ENCODE results near the gene UFSP2.

The UFSP2 gene

DNA sequence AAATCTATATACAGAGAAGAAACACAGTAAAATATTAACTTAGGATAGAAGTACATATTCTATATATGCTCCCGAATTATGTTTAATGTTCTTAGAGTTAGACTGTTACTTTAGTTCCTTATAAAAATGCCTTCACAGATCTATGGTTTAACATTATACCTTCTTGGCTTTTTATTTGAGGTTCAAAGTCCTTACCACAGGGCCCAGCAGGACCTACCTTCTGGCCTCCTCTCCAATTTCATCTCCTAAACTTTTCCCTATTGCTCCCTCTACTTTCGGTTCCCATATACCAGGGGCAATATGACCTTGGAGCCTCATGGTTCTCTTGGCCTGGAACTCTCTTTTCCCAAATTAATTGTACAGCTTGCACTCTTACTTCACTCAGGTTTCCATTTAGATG is 17.3 kb downstream of the UFSP2 start:
- no peak for TF ChIP-seq ZFX (IDR thresholded peaks at IDR 0.05; ENCODE audit: borderline replicate concordance)
- TF ChIP-seq, protein P1, sequence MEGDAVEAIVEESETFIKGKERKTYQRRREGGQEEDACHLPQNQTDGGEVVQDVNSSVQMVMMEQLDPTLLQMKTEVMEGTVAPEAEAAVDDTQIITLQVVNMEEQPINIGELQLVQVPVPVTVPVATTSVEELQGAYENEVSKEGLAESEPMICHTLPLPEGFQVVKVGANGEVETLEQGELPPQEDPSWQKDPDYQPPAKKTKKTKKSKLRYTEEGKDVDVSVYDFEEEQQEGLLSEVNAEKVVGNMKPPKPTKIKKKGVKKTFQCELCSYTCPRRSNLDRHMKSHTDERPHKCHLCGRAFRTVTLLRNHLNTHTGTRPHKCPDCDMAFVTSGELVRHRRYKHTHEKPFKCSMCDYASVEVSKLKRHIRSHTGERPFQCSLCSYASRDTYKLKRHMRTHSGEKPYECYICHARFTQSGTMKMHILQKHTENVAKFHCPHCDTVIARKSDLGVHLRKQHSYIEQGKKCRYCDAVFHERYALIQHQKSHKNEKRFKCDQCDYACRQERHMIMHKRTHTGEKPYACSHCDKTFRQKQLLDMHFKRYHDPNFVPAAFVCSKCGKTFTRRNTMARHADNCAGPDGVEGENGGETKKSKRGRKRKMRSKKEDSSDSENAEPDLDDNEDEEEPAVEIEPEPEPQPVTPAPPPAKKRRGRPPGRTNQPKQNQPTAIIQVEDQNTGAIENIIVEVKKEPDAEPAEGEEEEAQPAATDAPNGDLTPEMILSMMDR (IDR thresholded peaks at IDR 0.05), result no peak
- no peak overlapping the region for H3K27ac ChIP-seq

GRCh38 chr4:185405296-185405999 is 20.3 kb downstream of the UFSP2 start:
- no peak for TF ChIP-seq ZFX (IDR thresholded peaks at IDR 0.05; ENCODE audit: borderline replicate concordance)
- TF ChIP-seq, protein P1 (IDR thresholded peaks at IDR 0.05), result no peak
- H3K27ac ChIP-seq, result no peak overlapping the region

DNA sequence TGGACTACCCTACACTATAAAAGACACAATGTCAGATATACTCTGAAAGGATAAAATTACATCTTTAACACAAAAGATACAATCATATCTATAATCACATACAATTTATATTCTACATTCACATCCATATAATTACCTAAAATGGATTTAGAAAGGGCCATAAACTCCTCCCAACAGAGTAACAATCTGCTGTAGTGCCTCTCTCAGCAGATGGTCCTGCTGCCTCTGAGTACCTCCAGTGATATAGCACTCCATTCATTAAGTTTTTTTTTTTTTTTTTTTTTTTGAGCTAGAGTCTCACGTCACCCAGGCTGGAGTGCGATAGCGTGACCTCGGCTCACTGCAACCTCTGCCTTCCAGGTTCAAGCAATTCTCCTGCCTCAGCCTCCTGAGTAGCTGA is 21.7 kb downstream of the UFSP2 start:
- no peak for TF ChIP-seq ZFX (IDR thresholded peaks at IDR 0.05; ENCODE audit: borderline replicate concordance)
- TF ChIP-seq, protein P1 (IDR thresholded peaks at IDR 0.05), result no peak

DNA sequence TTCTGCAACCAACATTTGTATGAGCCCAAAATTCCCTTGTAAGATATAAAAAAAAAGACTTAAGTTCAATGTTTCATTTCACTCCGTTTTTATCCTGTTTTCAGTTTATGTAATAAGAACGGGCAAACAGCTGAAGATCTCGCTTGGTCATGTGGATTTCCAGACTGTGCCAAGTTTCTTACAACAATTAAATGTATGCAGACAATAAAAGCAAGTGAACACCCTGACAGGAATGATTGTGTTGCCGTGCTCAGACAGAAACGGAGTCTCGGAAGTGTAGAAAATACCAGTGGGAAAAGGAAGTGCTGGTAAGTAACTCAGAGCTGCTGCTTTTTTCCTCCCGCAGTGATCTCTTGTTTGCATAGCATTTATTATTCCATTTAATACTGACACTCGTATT is 26.3 kb downstream of the UFSP2 start:
- no peak overlapping the region for H3K27ac ChIP-seq
- TF ChIP-seq ZFX (IDR thresholded peaks at IDR 0.05; ENCODE audit: borderline replicate concordance), result no peak
- TF ChIP-seq, protein P1 (IDR thresholded peaks at IDR 0.05), result no peak

More for the DNA sequence above, 21.7 kb downstream of the UFSP2 start:
- no peak overlapping the region for H3K27ac ChIP-seq

DNA sequence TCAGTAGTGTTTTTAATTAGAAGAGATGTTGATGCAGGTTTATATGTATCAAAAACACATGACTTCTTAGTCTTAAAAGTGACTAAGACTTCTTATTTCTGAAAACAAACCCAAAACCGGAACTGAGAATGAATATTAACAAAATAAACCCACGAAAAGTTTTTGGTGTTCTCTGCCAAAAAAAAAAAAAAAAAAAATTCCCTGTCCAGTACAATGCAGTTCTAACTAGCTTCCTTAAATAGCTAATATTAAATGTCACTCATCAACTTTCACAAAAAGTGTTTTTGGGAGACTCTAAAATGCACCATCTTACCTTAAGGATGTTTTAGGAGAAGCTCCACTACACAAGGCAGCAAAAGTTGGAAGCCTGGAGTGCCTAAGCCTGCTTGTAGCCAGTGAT is 27.1 kb downstream of the UFSP2 start:
- no peak overlapping the region for H3K27ac ChIP-seq
- TF ChIP-seq, protein P1 (IDR thresholded peaks at IDR 0.05), result no peak
- no peak for TF ChIP-seq ZFX (IDR thresholded peaks at IDR 0.05; ENCODE audit: borderline replicate concordance)

DNA sequence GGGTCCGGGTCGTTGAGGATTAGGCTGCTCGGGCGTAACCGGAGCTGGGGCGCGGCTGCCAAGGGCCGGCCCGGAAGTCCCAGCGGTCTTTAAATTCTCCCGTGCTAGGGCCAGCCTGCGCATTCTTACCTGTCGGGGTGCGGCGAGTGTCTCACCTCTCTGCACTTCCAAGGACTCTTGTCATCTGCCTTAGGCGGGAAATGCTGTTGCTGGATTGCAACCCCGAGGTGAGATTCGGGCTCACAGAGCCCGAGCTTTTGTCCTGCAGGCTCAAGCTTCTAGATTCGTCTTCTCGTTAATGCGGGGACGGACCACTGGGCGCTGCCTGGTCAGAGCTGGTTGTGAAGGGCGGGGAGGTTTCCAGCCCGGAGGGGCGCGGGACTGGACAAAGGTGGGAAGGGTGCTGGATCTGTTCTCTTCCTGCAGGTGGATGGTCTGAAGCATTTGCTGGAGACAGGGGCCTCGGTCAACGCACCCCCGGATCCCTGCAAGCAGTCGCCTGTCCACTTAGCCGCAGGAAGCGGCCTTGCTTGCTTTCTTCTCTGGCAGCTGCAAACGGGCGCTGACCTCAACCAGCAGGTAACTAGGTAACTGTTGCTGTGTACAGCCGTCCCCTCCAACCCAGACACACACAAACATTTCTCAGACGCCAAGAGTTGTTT is 28.9 kb downstream of the UFSP2 start, which contains the start of gene ANKRD37:
ANKRD37 (plus strand) TSS at position 118 of the 662 bp plus-strand sequence; CDS start at position 201, 83 bp downstream.
- TF ChIP-seq, protein P1 (IDR thresholded peaks at IDR 0.05), result no peak
- TF ChIP-seq ZFX (IDR thresholded peaks at IDR 0.05; ENCODE audit: borderline replicate concordance), result no peak

More for the DNA sequence above, 28.9 kb downstream of the UFSP2 start, which contains the start of gene ANKRD37:
- peak within 1 kb of the TSS; percentile 93 for H3K27ac ChIP-seq

Measured in 22Rv1 (cell line).